Subcutaneous adipose tissue (tissue), 4 donors: ENCODE data around the gene FSIP1. TPM values are rescaled to one million over a fixed set of nuclear protein-coding genes. Genes with fewer than 3 reads are reported as not detected.

ENCODE experiments used
- total RNA-seq, 4 donors: library from RNA; depleted of rRNA; stranded (reverse); fragments of >200 nt; gene quantifications; one replicate each; pipeline ENCODE4 v1.1.0, GENCODE V29; 2016
- TF ChIP-seq, protein P1 (sequence below): fragments of 450-650 bp; IDR thresholded peaks from one replicate; pipeline ENCODE4 v1.5.1; 2016; ENCODE audit warnings: low read depth, mild to moderate bottlenecking, control low read depth, antibody characterized with exemption, moderate library complexity

FSIP1 gene
- total RNA-seq, 4 donors from 2014 or later, result 0.16 to 1.0 (median 0.44) TPM; not detected in 1

GRCh38 chr15:39792844-39793335 is 10.2 kb upstream of the FSIP1 start:
- TF ChIP-seq, protein P1, sequence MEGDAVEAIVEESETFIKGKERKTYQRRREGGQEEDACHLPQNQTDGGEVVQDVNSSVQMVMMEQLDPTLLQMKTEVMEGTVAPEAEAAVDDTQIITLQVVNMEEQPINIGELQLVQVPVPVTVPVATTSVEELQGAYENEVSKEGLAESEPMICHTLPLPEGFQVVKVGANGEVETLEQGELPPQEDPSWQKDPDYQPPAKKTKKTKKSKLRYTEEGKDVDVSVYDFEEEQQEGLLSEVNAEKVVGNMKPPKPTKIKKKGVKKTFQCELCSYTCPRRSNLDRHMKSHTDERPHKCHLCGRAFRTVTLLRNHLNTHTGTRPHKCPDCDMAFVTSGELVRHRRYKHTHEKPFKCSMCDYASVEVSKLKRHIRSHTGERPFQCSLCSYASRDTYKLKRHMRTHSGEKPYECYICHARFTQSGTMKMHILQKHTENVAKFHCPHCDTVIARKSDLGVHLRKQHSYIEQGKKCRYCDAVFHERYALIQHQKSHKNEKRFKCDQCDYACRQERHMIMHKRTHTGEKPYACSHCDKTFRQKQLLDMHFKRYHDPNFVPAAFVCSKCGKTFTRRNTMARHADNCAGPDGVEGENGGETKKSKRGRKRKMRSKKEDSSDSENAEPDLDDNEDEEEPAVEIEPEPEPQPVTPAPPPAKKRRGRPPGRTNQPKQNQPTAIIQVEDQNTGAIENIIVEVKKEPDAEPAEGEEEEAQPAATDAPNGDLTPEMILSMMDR, result no peak

- TF ChIP-seq, protein P1, result no peak
These were observed 9.6 kb upstream of the FSIP1 start for GRCh38 chr15:39792025-39792843.

DNA sequence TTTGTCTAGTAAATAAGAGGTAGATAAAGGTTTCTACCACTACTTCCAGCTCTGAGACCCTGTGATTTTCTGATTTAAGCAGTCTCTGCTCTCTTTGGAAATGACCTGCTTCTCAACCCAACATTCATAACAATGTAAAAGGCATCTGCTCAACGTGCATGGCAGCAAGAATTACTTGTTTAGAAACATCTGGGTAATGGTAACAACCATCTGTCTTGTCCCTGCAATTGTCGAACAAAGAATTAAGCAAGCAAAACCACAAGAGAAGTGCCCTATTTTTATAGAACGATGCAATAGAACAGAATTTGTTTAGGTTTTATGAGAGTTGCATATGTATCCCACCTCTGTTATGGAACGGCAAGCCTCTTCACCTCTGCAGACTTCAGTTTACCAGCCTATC is 7.1 kb upstream of the FSIP1 start:
- TF ChIP-seq, protein P1, result no peak

DNA sequence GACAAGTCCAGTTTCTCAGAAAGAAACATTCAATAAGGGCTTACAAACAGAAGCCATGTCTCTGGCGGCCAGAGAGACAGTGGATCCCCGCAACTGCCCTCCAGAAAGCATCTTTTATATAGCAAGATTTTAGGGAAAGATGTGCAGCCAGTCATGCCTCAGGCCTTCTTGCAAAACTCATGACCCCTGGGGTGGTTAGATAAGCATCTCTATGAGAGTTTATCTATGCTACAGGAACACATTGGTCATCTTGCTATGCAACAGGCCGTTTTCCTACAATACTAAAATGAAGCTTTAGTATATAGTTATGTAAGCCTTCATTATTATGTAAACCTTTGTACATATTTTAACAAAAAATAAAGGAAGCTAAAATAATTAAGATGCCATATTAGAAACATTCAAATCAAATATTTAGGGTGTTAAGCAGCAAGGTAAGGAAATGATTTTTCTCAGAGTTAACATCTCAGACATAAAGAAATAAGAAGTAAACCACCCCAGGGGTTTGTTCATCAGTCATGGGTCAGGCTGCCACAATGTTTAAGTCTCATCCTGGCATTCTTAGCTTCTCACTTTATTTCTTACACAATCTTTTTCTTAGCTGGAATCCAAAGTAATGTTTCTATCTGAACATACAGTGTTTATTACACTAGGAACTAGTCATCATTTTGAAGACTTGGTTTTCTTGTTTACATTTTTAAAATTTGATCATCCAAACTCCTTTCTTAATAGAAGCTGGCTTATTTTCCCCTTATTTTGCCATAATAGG is 6.3 kb upstream of the FSIP1 start:
- TF ChIP-seq, protein P1, result no peak

GRCh38 chr15:39788108-39788507 is 5.5 kb upstream of the FSIP1 start:
- TF ChIP-seq, protein P1, result no peak

DNA sequence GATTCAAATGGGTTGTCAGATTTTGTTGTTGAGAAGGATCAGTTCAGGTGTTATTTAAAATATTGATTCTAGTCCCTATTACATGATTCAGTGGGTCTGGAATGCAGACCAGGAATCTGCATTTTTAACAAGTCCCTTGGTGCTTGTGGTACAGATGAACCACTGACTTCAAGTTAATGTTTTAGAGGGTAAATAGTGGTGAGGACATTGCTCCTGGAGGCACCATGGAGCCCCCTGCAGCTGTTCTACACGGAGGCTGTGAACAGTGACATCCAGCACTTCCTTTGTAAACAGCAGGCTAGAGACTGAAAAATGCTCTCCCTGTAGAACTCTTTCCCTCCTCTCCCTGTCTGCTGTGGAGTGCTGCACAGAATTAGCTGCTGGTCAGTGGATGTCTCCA is 4.8 kb upstream of the FSIP1 start:
- TF ChIP-seq, protein P1, result no peak

DNA sequence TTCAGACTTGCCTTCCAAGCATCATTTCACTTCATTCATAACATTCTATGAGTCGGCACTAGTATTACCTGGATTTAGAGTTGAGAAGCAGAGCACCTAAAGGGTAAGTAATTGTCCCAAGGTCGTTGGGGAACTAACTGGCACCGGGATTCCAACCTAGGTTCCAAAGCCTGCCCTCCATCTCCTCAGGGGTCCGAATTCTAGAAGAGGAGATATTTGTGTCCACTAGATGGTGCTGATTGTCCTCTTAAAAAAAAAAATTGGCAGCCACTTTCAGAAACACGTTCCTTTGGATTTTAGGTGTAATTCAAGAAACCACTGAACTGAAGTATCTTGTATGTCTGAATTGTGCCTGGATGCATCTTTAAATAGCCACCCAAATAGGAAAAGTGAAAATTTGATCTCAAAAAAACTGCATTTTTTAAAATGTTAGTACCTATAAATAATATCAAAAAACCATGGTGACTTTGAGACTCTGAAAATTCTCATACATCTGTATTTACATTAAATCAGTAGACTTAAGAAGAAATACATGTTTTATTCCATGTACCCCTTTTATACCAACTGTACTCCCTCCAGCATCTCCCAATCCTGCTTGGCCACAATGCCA is 3.9 kb upstream of the FSIP1 start:
- TF ChIP-seq, protein P1, result no peak
